Caco-2 (cell line): Measurements from ENCODE around the gene TIMM44. TPM values are rescaled to one million over a fixed set of nuclear protein-coding genes. Genes with fewer than 3 reads are reported as not detected.

ENCODE experiments used
- BruUV-seq: library from RNA; stranded (reverse); fragments of 400-500 nt; replicated peaks from 2 replicates; lab custom pipeline; 2021; lab: Mats Ljungman, UMichigan
- CTCF ChIA-PET: fragments of 300-600 bp; sonication (Branson Sonifier 250); formaldehyde crosslinking; loops from one replicate; lab custom pipeline; 2022; ENCODE audit warnings: antibody characterized with exemption; lab: Charles Lee
- POLR2A ChIA-PET: fragments of 300-600 bp; sonication (Branson Sonifier 250); formaldehyde crosslinking; loops from one replicate; lab custom pipeline; 2022; ENCODE audit warnings: antibody characterized with exemption; lab: Charles Lee
- DNase-seq, 2 experiments: peaks; one replicate each; pipeline versions ENCODE4 v3.0.0 to v3.0.0-alpha.2; 2020 to 2022
- H3K27me3 ChIP-seq: replicated peaks from 2 replicates; pipeline ENCODE4 v1.6.0; 2011; ENCODE audit warnings: low read length; ENCODE audit not compliant: control insufficient read depth, insufficient read depth
- H3K36me3 ChIP-seq: 2 replicates; pipeline ENCODE4 v1.5.1; 2011; ENCODE audit warnings: low read length; ENCODE audit not compliant: control insufficient read depth, insufficient read depth
- H3K4me1 ChIP-seq: fragments of 250-450 bp; sonication (Bioruptor Pico); 2 replicates; pipeline ENCODE4 v1.5.1; 2020; ENCODE audit warnings: mild to moderate bottlenecking
- H3K4me3 ChIP-seq: 2 replicates; pipeline ENCODE4 v1.5.1; 2011; ENCODE audit warnings: low read depth, mild to moderate bottlenecking, control low read depth, low read length
- H3K9me3 ChIP-seq: fragments of 250-450 bp; sonication (Bioruptor Pico); 2 replicates; pipeline ENCODE4 v1.5.1; 2020; ENCODE audit warnings: mild to moderate bottlenecking, moderate library complexity
- H3K27ac Mint-ChIP-seq: one replicate; pipeline ENCODE4 v1.8.0; 2022; ENCODE audit warnings: mixed read lengths; ENCODE audit not compliant: unreplicated experiment
- H3K27me3 Mint-ChIP-seq: one replicate; pipeline ENCODE4 v1.8.0; 2022; ENCODE audit warnings: mixed read lengths; ENCODE audit not compliant: insufficient read depth, unreplicated experiment
- H3K36me3 Mint-ChIP-seq: one replicate; pipeline ENCODE4 v1.8.0; 2022; ENCODE audit warnings: mild to moderate bottlenecking, mixed read lengths; ENCODE audit not compliant: insufficient read depth, unreplicated experiment
- H3K4me1 Mint-ChIP-seq: one replicate; pipeline ENCODE4 v1.8.0; 2022; ENCODE audit warnings: low read depth, mixed read lengths; ENCODE audit not compliant: unreplicated experiment
- H3K4me3 Mint-ChIP-seq: one replicate; pipeline ENCODE4 v1.8.0; 2022; ENCODE audit warnings: mild to moderate bottlenecking, moderate library complexity, mixed read lengths; ENCODE audit not compliant: unreplicated experiment
- H3K9me3 Mint-ChIP-seq: one replicate; pipeline ENCODE4 v1.8.0; 2022; ENCODE audit warnings: mixed read lengths; ENCODE audit not compliant: unreplicated experiment
- intact Hi-C: fragments of 100-400 bp; cut with micrococcal nuclease; formaldehyde crosslinking; loops from one replicate; pipeline ENCODE4 v1.10.0; 2022; ENCODE audit not compliant: unreplicated experiment
- total RNA-seq: library from RNA; stranded (reverse); gene quantifications from 2 replicates; pipeline ENCODE4 v1.2.3, GENCODE V29; 2022
- TF ChIP-seq, protein P1 (sequence below), 2 experiments: fragments of 200-600 bp in 1 of 2; IDR thresholded peaks; 1 replicate in 1 of 2; 2 replicates in 1 of 2; pipeline versions ENCODE4 v1.5.1 to v1.8.0; 2011 to 2022; ENCODE audit warnings: antibody characterized with exemption in 1 of 2, control low read depth in 1 of 2, inconsistent platforms in 1 of 2, low read depth in 1 of 2, low read length in 1 of 2, mild to moderate bottlenecking in 1 of 2, moderate library complexity in 1 of 2; ENCODE audit not compliant: insufficient read depth in 1 of 2, severe bottlenecking in 1 of 2, unreplicated experiment in 1 of 2

Gene TIMM44
- total RNA-seq, 1 experiment from 2014 or later = 129 TPM

DNA sequence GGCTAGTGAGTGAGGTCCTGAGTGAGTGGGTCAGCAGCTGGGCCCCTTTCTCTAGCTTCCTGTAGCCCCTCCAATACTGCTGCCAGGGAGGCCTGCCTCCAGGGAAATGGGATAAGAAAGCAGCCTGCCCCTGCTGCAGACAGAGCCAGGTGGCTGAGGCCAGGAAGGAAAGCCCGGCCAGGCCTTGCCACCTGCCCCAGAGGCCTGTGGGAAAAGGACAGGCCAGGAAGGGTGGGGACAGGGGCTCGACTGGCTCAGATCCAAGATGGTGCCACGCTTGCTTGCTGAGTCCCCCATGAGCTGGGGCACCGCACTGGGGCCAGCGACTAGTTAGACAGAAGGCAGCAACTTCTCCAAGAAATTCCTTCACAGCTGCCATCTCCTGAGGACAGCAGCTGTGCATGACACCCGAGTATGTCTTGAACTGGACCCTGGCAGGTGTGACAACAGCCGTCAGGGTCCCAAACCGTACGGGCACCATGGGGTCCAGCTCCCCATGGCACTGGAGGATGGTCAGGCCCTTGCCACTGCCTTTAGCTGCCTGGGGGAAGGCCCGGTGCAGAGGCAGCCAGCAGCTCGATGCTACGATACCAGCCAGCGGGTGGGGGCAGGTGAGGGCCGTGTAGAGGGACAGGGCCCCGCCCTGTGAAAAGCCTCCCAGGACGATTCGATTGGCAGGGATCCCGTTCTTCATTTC, 64.2 kb downstream of the TIMM44 start:
- CTCF ChIA-PET = interaction anchor here (1.2 kb wide), 1 partner anchor 10 kb away, joined by 5 read pairs; no protein-coding TSS in a partner anchor
- TF ChIP-seq, protein P1, sequence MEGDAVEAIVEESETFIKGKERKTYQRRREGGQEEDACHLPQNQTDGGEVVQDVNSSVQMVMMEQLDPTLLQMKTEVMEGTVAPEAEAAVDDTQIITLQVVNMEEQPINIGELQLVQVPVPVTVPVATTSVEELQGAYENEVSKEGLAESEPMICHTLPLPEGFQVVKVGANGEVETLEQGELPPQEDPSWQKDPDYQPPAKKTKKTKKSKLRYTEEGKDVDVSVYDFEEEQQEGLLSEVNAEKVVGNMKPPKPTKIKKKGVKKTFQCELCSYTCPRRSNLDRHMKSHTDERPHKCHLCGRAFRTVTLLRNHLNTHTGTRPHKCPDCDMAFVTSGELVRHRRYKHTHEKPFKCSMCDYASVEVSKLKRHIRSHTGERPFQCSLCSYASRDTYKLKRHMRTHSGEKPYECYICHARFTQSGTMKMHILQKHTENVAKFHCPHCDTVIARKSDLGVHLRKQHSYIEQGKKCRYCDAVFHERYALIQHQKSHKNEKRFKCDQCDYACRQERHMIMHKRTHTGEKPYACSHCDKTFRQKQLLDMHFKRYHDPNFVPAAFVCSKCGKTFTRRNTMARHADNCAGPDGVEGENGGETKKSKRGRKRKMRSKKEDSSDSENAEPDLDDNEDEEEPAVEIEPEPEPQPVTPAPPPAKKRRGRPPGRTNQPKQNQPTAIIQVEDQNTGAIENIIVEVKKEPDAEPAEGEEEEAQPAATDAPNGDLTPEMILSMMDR (IDR thresholded peaks at IDR 0.05; ENCODE audit: insufficient read depth in 1 of 2, low read depth in 1 of 2, low read length in 1 of 2, severe bottlenecking in 1 of 2, unreplicated experiment in 1 of 2) = no peak
- peaks cover 4% of the 10 kb centered on the region; the same call in 1 of the 2 replicates for H3K4me1 ChIP-seq
- Mint-ChIP-seq H3K36me3 (no peaks in the 10 kb centered on the region), H3K9me3 (no peaks in the 10 kb centered on the region), H3K27ac (peak overlapping the region; percentile 64), H3K27me3 (no peaks in the 10 kb centered on the region), H3K4me1 (no peaks in the 10 kb centered on the region), H3K4me3 (no peak overlapping the region)
- no TSS peak for BruUV-seq
- H3K27me3 ChIP-seq = no peaks in the 10 kb centered on the region
- H3K36me3 ChIP-seq = no peaks in the 10 kb centered on the region
- no peak for DNase-seq
- intact Hi-C loops = no loop called here
- H3K9me3 ChIP-seq = no peaks in the 10 kb centered on the region
- POLR2A ChIA-PET = interaction anchor here (0.5 kb wide), 1 partner anchor 183 kb away, joined by 3 read pairs; no protein-coding TSS in a partner anchor
- no peak overlapping the region for H3K4me3 ChIP-seq

DNA sequence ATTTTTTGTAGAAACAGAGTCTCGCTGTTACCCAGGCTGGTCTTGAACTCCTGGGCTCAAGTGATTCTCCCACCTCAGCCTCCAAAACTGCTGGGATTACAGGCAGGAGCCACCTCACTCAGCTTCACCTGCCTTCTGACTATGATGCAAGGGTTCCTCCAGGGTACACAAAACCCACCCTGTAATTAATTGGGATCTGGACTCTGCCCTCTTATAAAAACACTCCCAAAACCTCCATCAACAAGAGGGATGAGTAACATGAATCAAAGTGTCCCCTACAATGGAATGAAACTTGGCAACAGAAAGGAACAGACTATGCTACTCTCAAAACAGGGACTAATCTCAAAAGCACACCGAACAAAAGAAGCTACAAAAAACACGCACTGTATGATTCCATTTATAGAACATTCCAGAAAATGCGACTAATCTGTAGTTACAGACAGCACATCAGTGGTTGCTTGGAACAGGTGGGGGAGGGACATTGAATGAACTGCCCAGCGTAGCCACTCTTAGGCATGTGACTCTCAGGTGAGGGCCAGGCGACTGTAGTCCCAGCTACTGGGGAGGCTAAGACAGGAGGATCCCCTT, 66.1 kb downstream of the TIMM44 start:
- no peak for DNase-seq
- no peaks in the 10 kb centered on the region for H3K36me3 ChIP-seq
- Mint-ChIP-seq H3K27ac (no peak overlapping the region), H3K36me3 (peaks cover under 1% of the 10 kb centered on the region), H3K4me3 (no peak overlapping the region), H3K27me3 (no peaks in the 10 kb centered on the region), H3K9me3 (no peaks in the 10 kb centered on the region), H3K4me1 (no peaks in the 10 kb centered on the region)
- CTCF ChIA-PET = no interaction called here
- H3K9me3 ChIP-seq = no peaks in the 10 kb centered on the region
- H3K27me3 ChIP-seq = no peaks in the 10 kb centered on the region
- no peak overlapping the region for H3K4me3 ChIP-seq
- peaks cover 4% of the 10 kb centered on the region; the same call in 1 of the 2 replicates for H3K4me1 ChIP-seq
- TF ChIP-seq, protein P1 (IDR thresholded peaks at IDR 0.05; ENCODE audit: insufficient read depth in 1 of 2, low read depth in 1 of 2, low read length in 1 of 2, severe bottlenecking in 1 of 2, unreplicated experiment in 1 of 2) = no peak
- intact Hi-C loops = no loop called here
- BruUV-seq = no TSS peak
- POLR2A ChIA-PET = no interaction called here

Other genes with a start within 250 kb of the TIMM44 start
- gene FCER2, start 241.5 kb downstream of the TIMM44 start, total RNA-seq = not detected in 2 replicates
- not detected in 2 replicates for gene CLEC4G, start 211.6 kb downstream of the TIMM44 start, total RNA-seq
- not detected in 2 replicates for gene CD209, start 196.1 kb downstream of the TIMM44 start, total RNA-seq
- not detected in 2 replicates for gene CLEC4M, start 180.4 kb downstream of the TIMM44 start, total RNA-seq
- gene EVI5L, start 113.4 kb downstream of the TIMM44 start, total RNA-seq = 6.5 and 9.8 TPM in 2 replicates
- 3.7 and 4.4 TPM in 2 replicates for gene PRR36, start 69.3 kb downstream of the TIMM44 start, total RNA-seq
- 6.5 and 6.7 TPM in 2 replicates for gene LRRC8E, start 55.2 kb downstream of the TIMM44 start, total RNA-seq
- 37.4 and 42.6 TPM in 2 replicates for gene MAP2K7, start 39.8 kb downstream of the TIMM44 start, total RNA-seq
- gene TGFBR3L, start 28.8 kb downstream of the TIMM44 start, total RNA-seq = 9.8 and 10.8 TPM in 2 replicates
- 8.8 and 10.4 TPM in 2 replicates for gene SNAPC2, start 23.3 kb downstream of the TIMM44 start, total RNA-seq
- gene CTXN1, start 17.5 kb downstream of the TIMM44 start, total RNA-seq = 7.4 and 9.1 TPM in 2 replicates
- gene ELAVL1, start 62.0 kb upstream of the TIMM44 start, total RNA-seq = 117 and 118 TPM in 2 replicates
- not detected in 2 replicates for gene CCL25, start 109.1 kb upstream of the TIMM44 start, total RNA-seq
- gene FBN3, start 205.9 kb upstream of the TIMM44 start, total RNA-seq = 15.0 and 16.4 TPM in 2 replicates